MCF 10A (cell line): ENCODE data around the gene FOXN3. TPM values are rescaled to one million over a fixed set of nuclear protein-coding genes. Genes with fewer than 3 reads are reported as not detected.

Experiments used
- BruUV-seq: library from RNA; stranded (reverse); fragments of 400-500 nt; replicated peaks from 2 replicates; lab custom pipeline; 2021; lab: Mats Ljungman, UMichigan
- CTCF ChIA-PET: fragments of 300-600 bp; sonication (Branson Sonifier 250); formaldehyde crosslinking; extraction: SDS; loops from one replicate; lab custom pipeline; 2021; ENCODE audit warnings: antibody characterized with exemption, inconsistent platforms; lab: Yijun Ruan, JAX
- POLR2A ChIA-PET: fragments of 300-600, 350-650 bp; sonication (Branson Sonifier 250); formaldehyde crosslinking; extraction: SDS; loops from one replicate; lab custom pipeline; 2020; ENCODE audit warnings: antibody characterized with exemption, inconsistent platforms; lab: Yijun Ruan, JAX
- DNase-seq: peaks from one replicate; pipeline ENCODE4 v3.0.0-alpha.2; 2018; ENCODE audit not compliant: unreplicated experiment
- H3K27ac Mint-ChIP-seq: one replicate; pipeline ENCODE4 v1.8.0; 2022; ENCODE audit warnings: mild to moderate bottlenecking, low read depth, mixed read lengths; ENCODE audit not compliant: unreplicated experiment
- H3K27me3 Mint-ChIP-seq: one replicate; pipeline ENCODE4 v1.8.0; 2022; ENCODE audit warnings: mixed read lengths; ENCODE audit not compliant: insufficient read depth, unreplicated experiment
- H3K36me3 Mint-ChIP-seq: one replicate; pipeline ENCODE4 v1.8.0; 2022; ENCODE audit warnings: mild to moderate bottlenecking, moderate library complexity, mixed read lengths; ENCODE audit not compliant: insufficient read depth, unreplicated experiment
- H3K4me1 Mint-ChIP-seq: one replicate; pipeline ENCODE4 v1.8.0; 2022; ENCODE audit warnings: mixed read lengths; ENCODE audit not compliant: insufficient read depth, unreplicated experiment
- H3K4me3 Mint-ChIP-seq: one replicate; pipeline ENCODE4 v1.8.0; 2022; ENCODE audit warnings: mild to moderate bottlenecking, moderate library complexity, mixed read lengths; ENCODE audit not compliant: unreplicated experiment
- H3K9me3 Mint-ChIP-seq: one replicate; pipeline ENCODE4 v1.8.0; 2022; ENCODE audit warnings: mixed read lengths; ENCODE audit not compliant: unreplicated experiment
- intact Hi-C: fragments of 100-400 bp; cut with micrococcal nuclease; formaldehyde crosslinking; loops from 2 replicates; pipeline ENCODE4 v1.14.1; 2022
- total RNA-seq: library from RNA; stranded (reverse); gene quantifications from 2 replicates; pipeline ENCODE4 v1.2.3, GENCODE V29; 2022
- TF ChIP-seq, protein P1 (sequence below): fragments of 200-600 bp; IDR thresholded peaks from one replicate; pipeline ENCODE4 v1.8.0; 2022; ENCODE audit warnings: antibody characterized with exemption, mild to moderate bottlenecking; ENCODE audit not compliant: unreplicated experiment

FOXN3 gene
- total RNA-seq, 1 experiment from 2014 or later: 27.1 TPM

DNA sequence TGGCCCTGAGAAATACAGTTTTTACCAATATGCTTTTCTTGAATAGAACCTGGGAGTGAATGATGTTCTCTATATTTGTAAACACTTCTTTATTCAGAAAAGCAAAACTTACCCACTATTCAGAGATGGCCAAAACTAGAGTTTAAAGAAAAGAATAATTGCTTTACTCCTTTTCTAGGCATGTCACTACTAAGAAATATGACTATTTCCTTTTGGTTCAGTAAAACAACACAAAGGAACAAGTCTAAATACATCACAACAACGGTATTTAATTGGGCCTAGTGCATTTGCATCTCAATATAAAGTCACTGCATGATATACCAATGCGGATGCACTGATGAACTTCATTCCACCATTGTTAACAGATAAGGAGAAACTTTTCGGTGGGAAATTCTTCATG is 207.5 kb downstream of the FOXN3 start:
- no peaks in the 10 kb centered on the region for H3K4me1 Mint-ChIP-seq
- DNase-seq: no peak
- H3K27ac Mint-ChIP-seq: no peak overlapping the region
- no peak overlapping the region for H3K4me3 Mint-ChIP-seq
- intact Hi-C loops: no loop called here
- TF ChIP-seq, protein P1, sequence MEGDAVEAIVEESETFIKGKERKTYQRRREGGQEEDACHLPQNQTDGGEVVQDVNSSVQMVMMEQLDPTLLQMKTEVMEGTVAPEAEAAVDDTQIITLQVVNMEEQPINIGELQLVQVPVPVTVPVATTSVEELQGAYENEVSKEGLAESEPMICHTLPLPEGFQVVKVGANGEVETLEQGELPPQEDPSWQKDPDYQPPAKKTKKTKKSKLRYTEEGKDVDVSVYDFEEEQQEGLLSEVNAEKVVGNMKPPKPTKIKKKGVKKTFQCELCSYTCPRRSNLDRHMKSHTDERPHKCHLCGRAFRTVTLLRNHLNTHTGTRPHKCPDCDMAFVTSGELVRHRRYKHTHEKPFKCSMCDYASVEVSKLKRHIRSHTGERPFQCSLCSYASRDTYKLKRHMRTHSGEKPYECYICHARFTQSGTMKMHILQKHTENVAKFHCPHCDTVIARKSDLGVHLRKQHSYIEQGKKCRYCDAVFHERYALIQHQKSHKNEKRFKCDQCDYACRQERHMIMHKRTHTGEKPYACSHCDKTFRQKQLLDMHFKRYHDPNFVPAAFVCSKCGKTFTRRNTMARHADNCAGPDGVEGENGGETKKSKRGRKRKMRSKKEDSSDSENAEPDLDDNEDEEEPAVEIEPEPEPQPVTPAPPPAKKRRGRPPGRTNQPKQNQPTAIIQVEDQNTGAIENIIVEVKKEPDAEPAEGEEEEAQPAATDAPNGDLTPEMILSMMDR: no peak
- H3K9me3 Mint-ChIP-seq: no peaks in the 10 kb centered on the region
- H3K27me3 Mint-ChIP-seq: no peaks in the 10 kb centered on the region
- H3K36me3 Mint-ChIP-seq: peaks cover 6% of the 10 kb centered on the region
- BruUV-seq: no TSS peak
- CTCF ChIA-PET: no interaction called here
- POLR2A ChIA-PET: no interaction called here

DNA sequence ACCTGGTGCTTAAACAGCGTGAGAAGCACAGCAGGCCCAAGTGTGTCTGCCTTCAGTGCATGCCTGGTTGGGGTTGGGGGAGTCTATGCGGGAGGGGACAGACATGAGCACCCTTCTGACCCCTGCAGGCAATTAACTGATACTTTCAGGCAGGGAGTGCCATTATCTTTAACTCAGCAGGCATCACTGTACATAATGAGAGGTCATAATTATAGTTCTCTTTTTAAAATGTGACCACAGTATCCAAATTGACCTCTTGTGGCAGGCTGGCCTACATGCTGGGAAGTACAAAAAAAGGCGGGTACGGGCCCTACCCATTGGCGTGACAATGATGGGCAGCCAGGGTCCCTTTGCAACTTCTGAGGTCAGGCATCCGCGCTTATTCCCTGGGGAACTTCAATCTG is 209.1 kb downstream of the FOXN3 start:
- TF ChIP-seq, protein P1: no peak
- BruUV-seq: no TSS peak
- DNase-seq: no peak
- Mint-ChIP-seq H3K4me3 (no peak overlapping the region), H3K9me3 (no peaks in the 10 kb centered on the region), H3K4me1 (no peaks in the 10 kb centered on the region), H3K27ac (no peak overlapping the region), H3K36me3 (peaks cover 6% of the 10 kb centered on the region), H3K27me3 (no peaks in the 10 kb centered on the region)
- CTCF ChIA-PET: interaction anchor here (1.2 kb wide), 1 partner anchor 9 kb away, joined by 5 read pairs; no protein-coding TSS in a partner anchor
- POLR2A ChIA-PET: no interaction called here
- intact Hi-C loops: no loop called here

DNA sequence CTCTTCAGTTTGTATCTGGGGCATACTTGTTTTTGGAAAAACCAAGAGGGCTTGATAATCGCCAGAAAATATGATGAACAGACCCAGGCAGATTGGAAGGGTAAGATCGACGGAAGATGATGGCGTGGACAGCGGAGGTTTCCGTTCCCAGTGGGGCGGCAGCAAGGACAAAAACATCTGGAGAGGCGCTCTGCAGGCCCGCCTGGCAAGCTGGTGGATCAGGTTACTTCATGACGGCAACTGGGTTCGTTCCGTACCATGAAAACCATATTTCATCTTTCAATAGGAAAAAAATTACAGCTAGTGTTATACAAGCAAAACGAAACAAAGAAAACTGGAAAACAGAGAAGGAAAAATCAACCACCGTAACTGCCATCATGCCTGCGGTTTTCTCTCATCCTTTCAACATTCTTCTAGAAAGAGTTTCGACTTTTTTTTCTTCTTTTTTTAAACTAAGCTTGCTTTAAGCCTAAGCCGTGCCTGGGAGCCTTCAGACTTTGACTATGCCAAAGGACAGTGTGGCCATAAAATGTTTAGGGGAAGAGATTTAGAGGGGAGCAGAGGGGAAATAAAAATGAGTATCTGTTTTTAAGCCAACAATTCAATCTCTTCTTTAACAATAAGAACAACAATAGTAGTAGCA is 210.5 kb downstream of the FOXN3 start:
- CTCF ChIA-PET: interaction anchor here (0.6 to 1.0 kb wide), 4 partner anchors 52 to 773 kb away, joined by 3 to 4 read pairs (median 3); no protein-coding TSS in a partner anchor
- Mint-ChIP-seq H3K27ac (no peak overlapping the region), H3K4me3 (no peak overlapping the region), H3K36me3 (peaks cover 6% of the 10 kb centered on the region), H3K27me3 (no peaks in the 10 kb centered on the region), H3K4me1 (no peaks in the 10 kb centered on the region), H3K9me3 (no peaks in the 10 kb centered on the region)
- no TSS peak for BruUV-seq
- intact Hi-C loops: no loop called here
- no peak for DNase-seq
- POLR2A ChIA-PET: no interaction called here
- TF ChIP-seq, protein P1: no peak

DNA sequence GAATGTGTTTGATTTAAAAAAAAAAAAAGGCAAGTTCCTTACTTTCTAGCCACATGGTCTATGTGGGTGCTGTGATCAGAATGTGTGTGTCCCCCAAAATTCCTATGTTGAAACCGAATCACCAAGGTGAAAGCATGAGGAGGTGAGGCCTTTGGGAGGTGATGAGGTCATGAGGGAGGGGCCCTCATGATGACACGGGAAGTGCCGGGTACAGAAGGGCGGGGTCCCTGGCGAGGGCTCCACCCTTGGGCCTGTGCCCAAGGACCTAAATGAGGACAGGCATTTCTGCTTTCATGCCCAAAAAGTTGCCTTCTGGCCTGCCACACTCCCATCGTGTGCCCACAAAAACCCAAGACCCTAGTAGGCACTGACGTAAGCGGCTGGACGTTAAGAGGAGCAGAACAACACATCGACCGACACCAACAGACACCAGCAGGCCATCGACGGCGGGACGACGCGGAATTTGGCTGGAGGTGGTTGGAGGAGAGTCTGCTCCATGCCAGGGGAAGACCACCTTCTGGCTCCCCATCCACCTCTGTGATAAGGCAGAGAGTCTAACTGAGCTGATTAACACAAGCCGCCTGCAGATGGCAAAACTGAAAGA is 211.8 kb downstream of the FOXN3 start:
- no TSS peak for BruUV-seq
- no peaks in the 10 kb centered on the region for H3K4me1 Mint-ChIP-seq
- intact Hi-C loops: no loop called here
- H3K9me3 Mint-ChIP-seq: no peaks in the 10 kb centered on the region
- no peak overlapping the region for H3K4me3 Mint-ChIP-seq
- CTCF ChIA-PET: no interaction called here
- TF ChIP-seq, protein P1: no peak
- no peak for DNase-seq
- POLR2A ChIA-PET: no interaction called here
- H3K27me3 Mint-ChIP-seq: no peaks in the 10 kb centered on the region
- H3K36me3 Mint-ChIP-seq: peaks cover 6% of the 10 kb centered on the region
- no peak overlapping the region for H3K27ac Mint-ChIP-seq
